ENCODE data around the gene IL1F10.

The IL1F10 gene

DNA sequence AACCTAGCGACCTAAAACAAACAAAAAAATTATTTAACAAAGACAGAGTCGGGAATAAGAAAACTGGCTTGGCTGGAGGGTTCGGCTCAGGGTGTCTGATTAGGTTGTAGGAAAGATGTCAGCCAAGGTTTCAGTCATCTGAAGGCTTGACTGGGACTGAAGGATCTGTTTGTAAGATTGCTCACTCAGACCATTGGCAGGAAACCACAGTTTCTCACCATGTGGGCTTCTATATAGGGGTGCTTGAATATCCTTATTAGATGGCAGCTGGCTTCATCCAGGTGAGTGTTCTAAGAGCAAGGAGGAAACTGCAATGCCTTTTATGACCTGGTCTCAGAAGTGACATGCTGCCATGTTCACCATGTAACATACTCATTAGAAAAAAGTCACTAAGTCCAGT, 14.1 kb upstream of the IL1F10 start:
- no peak overlapping the region for H3K4me3 ChIP-seq (ENCODE audit: low read depth, low read length)
- ChIA-PET CTCF (interaction anchor here (0.7 kb wide), 1 partner anchor 58 kb away, joined by 4 read pairs; no protein-coding TSS in a partner anchor), POLR2A (no interaction called here)

DNA sequence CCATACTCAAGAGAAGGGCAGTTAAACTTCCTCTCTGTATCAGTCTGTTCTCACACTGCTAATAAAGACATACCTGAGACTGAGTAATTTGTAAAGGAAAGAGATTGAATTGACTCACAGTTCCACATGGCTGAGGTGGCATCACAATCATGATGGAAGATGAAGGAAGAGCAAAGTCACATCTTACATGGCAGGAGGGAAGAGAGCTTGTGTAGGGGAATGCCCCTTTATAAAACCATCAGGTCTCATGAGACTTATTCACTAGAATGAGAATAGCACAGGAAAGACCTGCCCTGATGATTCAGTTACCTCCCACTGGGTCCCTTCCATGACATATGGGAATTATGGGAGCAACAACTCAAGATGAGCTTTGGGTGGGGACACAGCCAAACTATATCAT, 13.7 kb upstream of the IL1F10 start:
- Histone ChIP-seq H3K4me3 (ENCODE audit: low read depth, low read length) (no peak overlapping the region), H3K4me1 (ENCODE audit: control insufficient read depth, insufficient read depth, low read length) (no peaks in the 10 kb centered on the region), H3K36me3 (ENCODE audit: control insufficient read depth in 2 of 2, insufficient read depth in 1 of 2, low read length in 2 of 2) (no peaks in the 10 kb centered on the region), H3K9me3 (ENCODE audit: control insufficient read depth, insufficient read depth, low read depth, low read length) (no peaks in the 10 kb centered on the region), H3K27ac (ENCODE audit: extremely low read depth, low read depth, low read length) (no peak overlapping the region)
- ChIA-PET POLR2A (no interaction called here), CTCF (interaction anchor here (0.7 to 0.8 kb wide), 3 partner anchors 58 to 329 kb away, joined by 3 to 4 read pairs (median 3); no protein-coding TSS in a partner anchor)
- TF ChIP-seq YY2 (tag by site-specific recombination; IDR thresholded peaks at IDR 0.05) (no peak), ZFHX2 (tag by site-specific recombination; conservative IDR thresholded peaks at IDR 0.05) (no peak), ZNF2 (tag by site-specific recombination; IDR thresholded peaks at IDR 0.05) (no peak), ZNF530 (tag by site-specific recombination; IDR thresholded peaks at IDR 0.05; ENCODE audit: low read depth) (no peak), ZNF404 (tag by site-specific recombination; IDR thresholded peaks at IDR 0.05) (no peak), ZNF558 (tag by site-specific recombination; IDR thresholded peaks at IDR 0.05) (no peak), ZBTB7A (tag by site-specific recombination; IDR thresholded peaks at IDR 0.05; ENCODE audit: low read depth) (no peak), ZNF266 (tag by site-specific recombination; IDR thresholded peaks at IDR 0.05; ENCODE audit: low read depth) (no peak), ZNF302 (tag by site-specific recombination; IDR thresholded peaks at IDR 0.05; ENCODE audit: low read depth) (no peak), ZNF324 (tag by site-specific recombination; IDR thresholded peaks at IDR 0.05) (no peak), ZNF654 (tag by site-specific recombination; IDR thresholded peaks at IDR 0.05; ENCODE audit: low read depth) (no peak), SCRT1 (tag by site-specific recombination; IDR thresholded peaks at IDR 0.05; ENCODE audit: borderline replicate concordance) (no peak), ZNF114 (tag by site-specific recombination; IDR thresholded peaks at IDR 0.05) (no peak), ZNF600 (tag by site-specific recombination; IDR thresholded peaks at IDR 0.05) (no peak)
- TF ChIP-seq, protein P1, sequence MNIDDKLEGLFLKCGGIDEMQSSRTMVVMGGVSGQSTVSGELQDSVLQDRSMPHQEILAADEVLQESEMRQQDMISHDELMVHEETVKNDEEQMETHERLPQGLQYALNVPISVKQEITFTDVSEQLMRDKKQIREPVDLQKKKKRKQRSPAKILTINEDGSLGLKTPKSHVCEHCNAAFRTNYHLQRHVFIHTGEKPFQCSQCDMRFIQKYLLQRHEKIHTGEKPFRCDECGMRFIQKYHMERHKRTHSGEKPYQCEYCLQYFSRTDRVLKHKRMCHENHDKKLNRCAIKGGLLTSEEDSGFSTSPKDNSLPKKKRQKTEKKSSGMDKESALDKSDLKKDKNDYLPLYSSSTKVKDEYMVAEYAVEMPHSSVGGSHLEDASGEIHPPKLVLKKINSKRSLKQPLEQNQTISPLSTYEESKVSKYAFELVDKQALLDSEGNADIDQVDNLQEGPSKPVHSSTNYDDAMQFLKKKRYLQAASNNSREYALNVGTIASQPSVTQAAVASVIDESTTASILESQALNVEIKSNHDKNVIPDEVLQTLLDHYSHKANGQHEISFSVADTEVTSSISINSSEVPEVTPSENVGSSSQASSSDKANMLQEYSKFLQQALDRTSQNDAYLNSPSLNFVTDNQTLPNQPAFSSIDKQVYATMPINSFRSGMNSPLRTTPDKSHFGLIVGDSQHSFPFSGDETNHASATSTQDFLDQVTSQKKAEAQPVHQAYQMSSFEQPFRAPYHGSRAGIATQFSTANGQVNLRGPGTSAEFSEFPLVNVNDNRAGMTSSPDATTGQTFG (tag by site-specific recombination; IDR thresholded peaks at IDR 0.05; ENCODE audit: borderline replicate concordance), result no peak
- TF ChIP-seq, protein P2, sequence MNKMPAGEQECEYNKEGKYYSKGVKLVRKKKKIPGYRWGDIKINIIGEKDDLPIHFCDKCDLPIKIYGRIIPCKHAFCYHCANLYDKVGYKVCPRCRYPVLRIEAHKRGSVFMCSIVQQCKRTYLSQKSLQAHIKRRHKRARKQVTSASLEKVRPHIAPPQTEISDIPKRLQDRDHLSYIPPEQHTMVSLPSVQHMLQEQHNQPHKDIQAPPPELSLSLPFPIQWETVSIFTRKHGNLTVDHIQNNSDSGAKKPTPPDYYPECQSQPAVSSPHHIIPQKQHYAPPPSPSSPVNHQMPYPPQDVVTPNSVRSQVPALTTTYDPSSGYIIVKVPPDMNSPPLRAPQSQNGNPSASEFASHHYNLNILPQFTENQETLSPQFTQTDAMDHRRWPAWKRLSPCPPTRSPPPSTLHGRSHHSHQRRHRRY (tag by site-specific recombination; IDR thresholded peaks at IDR 0.05), result no peak
- TF ChIP-seq, protein P3, sequence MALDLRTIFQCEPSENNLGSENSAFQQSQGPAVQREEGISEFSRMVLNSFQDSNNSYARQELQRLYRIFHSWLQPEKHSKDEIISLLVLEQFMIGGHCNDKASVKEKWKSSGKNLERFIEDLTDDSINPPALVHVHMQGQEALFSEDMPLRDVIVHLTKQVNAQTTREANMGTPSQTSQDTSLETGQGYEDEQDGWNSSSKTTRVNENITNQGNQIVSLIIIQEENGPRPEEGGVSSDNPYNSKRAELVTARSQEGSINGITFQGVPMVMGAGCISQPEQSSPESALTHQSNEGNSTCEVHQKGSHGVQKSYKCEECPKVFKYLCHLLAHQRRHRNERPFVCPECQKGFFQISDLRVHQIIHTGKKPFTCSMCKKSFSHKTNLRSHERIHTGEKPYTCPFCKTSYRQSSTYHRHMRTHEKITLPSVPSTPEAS (tag by site-specific recombination; IDR thresholded peaks at IDR 0.05), result no peak

More for the DNA sequence above, 14.1 kb upstream of the IL1F10 start:
- no peaks in the 10 kb centered on the region for H3K9me3 ChIP-seq (ENCODE audit: control insufficient read depth, insufficient read depth, low read depth, low read length)
- no peaks in the 10 kb centered on the region for H3K36me3 ChIP-seq (ENCODE audit: control insufficient read depth in 2 of 2, insufficient read depth in 1 of 2, low read length in 2 of 2)
- no peak overlapping the region for H3K27ac ChIP-seq (ENCODE audit: extremely low read depth, low read depth, low read length)
- TF ChIP-seq, protein P4, sequence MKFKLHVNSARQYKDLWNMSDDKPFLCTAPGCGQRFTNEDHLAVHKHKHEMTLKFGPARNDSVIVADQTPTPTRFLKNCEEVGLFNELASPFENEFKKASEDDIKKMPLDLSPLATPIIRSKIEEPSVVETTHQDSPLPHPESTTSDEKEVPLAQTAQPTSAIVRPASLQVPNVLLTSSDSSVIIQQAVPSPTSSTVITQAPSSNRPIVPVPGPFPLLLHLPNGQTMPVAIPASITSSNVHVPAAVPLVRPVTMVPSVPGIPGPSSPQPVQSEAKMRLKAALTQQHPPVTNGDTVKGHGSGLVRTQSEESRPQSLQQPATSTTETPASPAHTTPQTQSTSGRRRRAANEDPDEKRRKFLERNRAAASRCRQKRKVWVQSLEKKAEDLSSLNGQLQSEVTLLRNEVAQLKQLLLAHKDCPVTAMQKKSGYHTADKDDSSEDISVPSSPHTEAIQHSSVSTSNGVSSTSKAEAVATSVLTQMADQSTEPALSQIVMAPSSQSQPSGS (tag by site-specific recombination; IDR thresholded peaks at IDR 0.05; ENCODE audit: low read depth), result no peak
- TF ChIP-seq ZNF266 (tag by site-specific recombination; IDR thresholded peaks at IDR 0.05; ENCODE audit: low read depth), result no peak
- TF ChIP-seq ZNF585B (tag by site-specific recombination; IDR thresholded peaks at IDR 0.05), result no peak
- TF ChIP-seq ZNF311 (tag by site-specific recombination; IDR thresholded peaks at IDR 0.05; ENCODE audit: borderline replicate concordance), result no peak
- TF ChIP-seq ZNF521 (tag by site-specific recombination; IDR thresholded peaks at IDR 0.05), result no peak
- no peak for TF ChIP-seq ZNF16 (tag by site-specific recombination; IDR thresholded peaks at IDR 0.05; ENCODE audit: low read depth)
- no peak for TF ChIP-seq ZNF473 (tag by site-specific recombination; IDR thresholded peaks at IDR 0.05)
- H3K4me1 ChIP-seq (ENCODE audit: control insufficient read depth, insufficient read depth, low read length), result no peaks in the 10 kb centered on the region
